Measurements from ENCODE around the gene KIRREL3. TPM values are rescaled to one million over a fixed set of nuclear protein-coding genes. Genes with fewer than 3 reads are reported as not detected.

Gene KIRREL3
- total and polyA plus RNA-seq, 2 donors (not counting 3 experiments of a cell fraction or from before 2014, with no cell fraction given), result not detected

GRCh38 chr11:126546191-126546590, 454.4 kb downstream of the KIRREL3 start:
- H3K9me3 ChIP-seq (replicated peaks; ENCODE audit: control insufficient read depth, insufficient read depth, low read length), result no peaks in the 10 kb centered on the region
- dilution Hi-C loops (cut with MboI; ENCODE audit: extremely low pct_ligation_motif_present, low sequenced_read_pairs) (no loop called here), intact Hi-C loops (cut with micrococcal nuclease) (no loop called here)
- ChIA-PET POLR2A (no interaction called here), CTCF (no interaction called here)
- H3K4me3 ChIP-seq (replicated peaks in 1 of 3; ENCODE audit: insufficient read depth in 1 of 3, low read depth in 1 of 3, low read length in 3 of 3), result no peak overlapping the region
- BruUV-seq (replicated peaks), result no TSS peak
- H3K79me2 ChIP-seq (ENCODE audit: control insufficient read depth, insufficient read depth, low read length), result no peaks in the 10 kb centered on the region
- peaks cover 0 to 5% of the 10 kb centered on the region in 2 experiments for H3K27me3 ChIP-seq (ENCODE audit: control insufficient read depth in 2 of 2, insufficient read depth in 2 of 2, low read length in 2 of 2)
- H3K4me2 ChIP-seq (ENCODE audit: insufficient read depth, low read length), result no peak overlapping the region
- H3K36me3 ChIP-seq (ENCODE audit: control insufficient read depth in 2 of 2, extremely low read depth in 1 of 2, insufficient read depth in 2 of 2, low read length in 2 of 2), result no peaks in the 10 kb centered on the region
- no peaks in the 10 kb centered on the region for H3K4me1 ChIP-seq (ENCODE audit: control insufficient read depth, extremely low read depth, insufficient read depth, low read length)
- no peak overlapping the region for H3K9ac ChIP-seq (replicated peaks; ENCODE audit: extremely low read depth, insufficient read depth, low read length)
- no peak for DNase-seq (ENCODE audit: low read depth, low spot score)
- no peak for TF ChIP-seq FOS (IDR thresholded peaks at IDR 0.05; ENCODE audit: borderline replicate concordance, insufficient read depth, low read length)
- TF ChIP-seq POLR2AphosphoS5 (IDR thresholded peaks at IDR 0.05; ENCODE audit: insufficient read depth, low read depth, low read length), result no peak
- TF ChIP-seq POLR2A (IDR thresholded peaks at IDR 0.05; ENCODE audit: low read depth, low read length), result no peak
- no peak for TF ChIP-seq MAX (IDR thresholded peaks at IDR 0.05; ENCODE audit: insufficient read depth, insufficient read length)
- no peak for TF ChIP-seq GATA2 (IDR thresholded peaks at IDR 0.05; ENCODE audit: insufficient read depth, insufficient read length, low read depth, low read length)
- TF ChIP-seq JUN (IDR thresholded peaks at IDR 0.05; ENCODE audit: borderline replicate concordance, insufficient read depth, insufficient read length, low read depth), result no peak
- no peak for TF ChIP-seq EZH2 (IDR thresholded peaks at IDR 0.05; ENCODE audit: borderline replicate concordance, low read depth, low read length, severe bottlenecking)
- TF ChIP-seq CTCF (IDR thresholded peaks at IDR 0.05; ENCODE audit: extremely low read depth in 1 of 2, insufficient read depth in 1 of 2, low read depth in 1 of 2, low read length in 2 of 2), result no peak
- no peak for TF ChIP-seq MYC (IDR thresholded peaks at IDR 0.05; ENCODE audit: low read depth, low read length)
- no peak overlapping the region for H3K27ac ChIP-seq (ENCODE audit: insufficient read depth, low read depth, low read length)
- FAIRE-seq, result no peak
- no peaks in the 10 kb centered on the region for H4K20me1 ChIP-seq (replicated peaks; ENCODE audit: control insufficient read depth, extremely low read depth, insufficient read depth, low read length)
- no peaks in the 10 kb centered on the region for H3K9me1 ChIP-seq (replicated peaks; ENCODE audit: control insufficient read depth, extremely low read depth, insufficient read depth, low read length)
- H2AFZ ChIP-seq (ENCODE audit: low read depth, low read length), result no peak overlapping the region

Data from endothelial cell of umbilical vein (primary cell).